NCI-H345 treated with DMSO at 0.1 percent for 48 hours (cell line): ENCODE results near the gene TBCC.
"Not testable (repeated sequence)": the region's sequence is repeated elsewhere in the genome, so short reads cannot be mapped to it uniquely, and the experiment has no call there.

Source experiments
- DNase-seq: peaks from one replicate; lab custom pipeline; 2025; ENCODE audit not compliant: unreplicated experiment; lab: John Stamatoyannopoulos, UW

Gene TBCC

GRCh38 chr6:42735976-42736375, 9.9 kb downstream of the TBCC start:
- DNase-seq = no peak

- not testable (repeated sequence) for DNase-seq
Observed at GRCh38 chr6:42733867-42734481, 11.9 kb downstream of the TBCC start.

GRCh38 chr6:42729731-42730130, 16.2 kb downstream of the TBCC start:
- no peak for DNase-seq

GRCh38 chr6:42727627-42728026, 18.3 kb downstream of the TBCC start:
- DNase-seq = no peak

GRCh38 chr6:42727087-42727611, 18.8 kb downstream of the TBCC start:
- DNase-seq = no peak

GRCh38 chr6:42726485-42727086, 19.3 kb downstream of the TBCC start:
- DNase-seq = peak; percentile 48

GRCh38 chr6:42726026-42726425, 19.9 kb downstream of the TBCC start:
- no peak for DNase-seq

- DNase-seq = no peak
Observed at GRCh38 chr6:42724825-42725224, 21.1 kb downstream of the TBCC start.

- no peak for DNase-seq
Observed at GRCh38 chr6:42722497-42722896, 23.4 kb downstream of the TBCC start, which contains the start of gene PRPH2. Gene PRPH2, minus strand, starts transcription at chr6:42722597. Its CDS starts 263 bp downstream, at chr6:42722334.

GRCh38 chr6:42720739-42721138, 25.2 kb downstream of the TBCC start:
- DNase-seq = no peak

GRCh38 chr6:42715871-42716270, 30.0 kb downstream of the TBCC start:
- DNase-seq = no peak

- no peak for DNase-seq
Observed at GRCh38 chr6:42714098-42714761, 31.7 kb downstream of the TBCC start.

- DNase-seq = no peak
Observed at GRCh38 chr6:42711930-42712329, 34.0 kb downstream of the TBCC start.

GRCh38 chr6:42710316-42710715, 35.6 kb downstream of the TBCC start:
- no peak for DNase-seq

GRCh38 chr6:42709871-42710270, 36.0 kb downstream of the TBCC start:
- no peak for DNase-seq

- no peak for DNase-seq
Observed at GRCh38 chr6:42708096-42708495, 37.8 kb downstream of the TBCC start.

GRCh38 chr6:42707595-42707994, 38.3 kb downstream of the TBCC start:
- DNase-seq = no peak

GRCh38 chr6:42704937-42705374, 40.9 kb downstream of the TBCC start:
- DNase-seq = no peak

GRCh38 chr6:42704251-42704936, 41.5 kb downstream of the TBCC start:
- DNase-seq = no peak

GRCh38 chr6:42702786-42703185, 43.1 kb downstream of the TBCC start:
- DNase-seq = not testable (repeated sequence)

- no peak for DNase-seq
Observed at GRCh38 chr6:42702200-42702599, 43.7 kb downstream of the TBCC start.
